Uterine smooth muscle cell (primary cell): Measurements from ENCODE around the gene CBFA2T3. TPM values are rescaled to one million over a fixed set of nuclear protein-coding genes. Genes with fewer than 3 reads are reported as not detected.

Source experiments
- total RNA-seq: library from RNA; depleted of rRNA; stranded (reverse); fragments of >200 nt; gene quantifications from 2 replicates; pipeline ENCODE4 v1.2.3, GENCODE V29; 2014

CBFA2T3 gene
- total RNA-seq: not detected in 2 replicates

GRCh38 chr16:88977018-88977811, at the start of gene CBFA2T3:
CBFA2T3 (minus strand) TSS chr16:88977207; CDS start chr16:88976807, 400 bp downstream.

DNA sequence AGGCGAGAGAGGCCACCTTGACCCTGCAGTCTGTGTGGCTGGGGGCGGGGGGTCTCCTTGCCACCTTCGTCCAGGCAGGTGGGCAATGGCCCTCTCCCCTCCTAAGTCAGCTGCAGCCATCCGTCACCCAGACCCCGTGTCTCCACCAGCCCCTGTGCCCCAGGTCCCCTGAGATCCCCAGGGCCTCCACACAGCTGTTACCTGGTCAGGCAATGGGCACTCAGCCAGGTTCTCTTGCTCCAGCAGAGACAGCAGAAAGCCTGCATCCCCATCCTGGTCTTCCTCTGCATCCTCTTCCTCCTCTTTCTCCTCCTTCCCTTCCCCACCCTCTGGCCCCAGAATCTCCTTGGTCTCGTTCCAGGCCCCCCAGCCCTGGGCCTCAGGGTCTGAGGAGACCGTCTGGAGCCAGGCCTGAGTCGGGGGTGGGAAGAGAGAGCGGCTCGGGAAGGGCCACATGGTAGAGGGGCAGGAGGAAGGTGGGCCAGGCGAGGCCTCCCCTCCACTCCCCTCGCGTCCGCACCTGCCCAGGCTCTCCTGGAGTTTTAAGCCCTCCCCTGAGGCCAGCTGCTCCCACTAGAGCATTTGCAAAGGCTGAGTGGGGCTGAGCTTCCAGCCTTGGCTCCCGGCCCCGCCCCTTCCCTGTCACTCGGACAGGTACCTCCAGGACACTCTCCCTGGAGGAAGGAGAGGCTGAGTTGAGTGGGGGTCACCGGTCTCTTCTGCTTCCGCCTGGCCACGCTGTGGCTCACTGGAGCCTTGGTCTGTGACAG, 110.7 kb downstream of the CBFA2T3 start, which contains the start of gene PABPN1L:
TSS of gene PABPN1L (minus strand) at position 510 of the 770 bp plus-strand sequence. CDS start at position 456, 54 bp downstream.

GRCh38 chr16:88856828-88857727, 119.9 kb downstream of the CBFA2T3 start, which contains the start of the genes GALNS and TRAPPC2L:
GALNS (minus strand) TSS chr16:88856947; CDS start chr16:88856877, 70 bp downstream.
TRAPPC2L (plus strand) TSS chr16:88857127; CDS start chr16:88857151, 24 bp downstream.

Other genes with a start within 250 kb of the CBFA2T3 start
- 205 and 266 TPM in 2 replicates for gene PIEZO1, start 192.0 kb downstream of the CBFA2T3 start, total RNA-seq
- 6.1 and 25.0 TPM in 2 replicates for gene CDT1, start 173.4 kb downstream of the CBFA2T3 start, total RNA-seq
- gene APRT, start 165.3 kb downstream of the CBFA2T3 start, total RNA-seq: 60.5 and 67.5 TPM in 2 replicates
- gene GALNS, start 120.3 kb downstream of the CBFA2T3 start, total RNA-seq: 26.8 and 30.7 TPM in 2 replicates
- gene TRAPPC2L, start 120.1 kb downstream of the CBFA2T3 start, total RNA-seq: 50.2 and 59.4 TPM in 2 replicates
- not detected in 2 replicates for gene PABPN1L, start 110.5 kb downstream of the CBFA2T3 start, total RNA-seq
- 25.1 and 26.6 TPM in 2 replicates for gene ACSF3, start 116.6 kb upstream of the CBFA2T3 start, total RNA-seq
- gene CDH15, start 194.5 kb upstream of the CBFA2T3 start, total RNA-seq: 0.11 and 0.37 TPM in 2 replicates
- under 0.01 and 0.25 TPM in 2 replicates for gene SLC22A31, start 223.3 kb upstream of the CBFA2T3 start, total RNA-seq
- gene ZNF778, start 240.5 kb upstream of the CBFA2T3 start, total RNA-seq: 11.7 and 30.0 TPM in 2 replicates